GM18520 (cell line): ENCODE data around the gene GAS6.

Source experiments
- ATAC-seq: cut with Tn5 transposase; IDR thresholded peaks from one replicate; pipeline ENCODE4 v1.9.1; 2021; ENCODE audit not compliant: unreplicated experiment

The GAS6 gene

GRCh38 chr13:113853518-113854237 lies 10.2 kb downstream of the GAS6 start:
- no peak for ATAC-seq

- ATAC-seq: no peak
Measured at GRCh38 chr13:113852536-113853517, 11.0 kb downstream of the GAS6 start.

- no peak for ATAC-seq
Measured at GRCh38 chr13:113851826-113852535, 11.9 kb downstream of the GAS6 start.

- ATAC-seq: no peak
Measured at GRCh38 chr13:113851480-113851803, 12.4 kb downstream of the GAS6 start.

GRCh38 chr13:113850722-113851479 lies 13.0 kb downstream of the GAS6 start:
- ATAC-seq: no peak

- no peak for ATAC-seq
Measured at GRCh38 chr13:113849981-113850721, 13.7 kb downstream of the GAS6 start.

- no peak for ATAC-seq
Measured at GRCh38 chr13:113849546-113849945, 14.3 kb downstream of the GAS6 start.

GRCh38 chr13:113848431-113849260 lies 15.2 kb downstream of the GAS6 start:
- no peak for ATAC-seq

GRCh38 chr13:113848020-113848419 lies 15.9 kb downstream of the GAS6 start:
- no peak for ATAC-seq

- no peak for ATAC-seq
Measured at GRCh38 chr13:113846636-113847318, 17.1 kb downstream of the GAS6 start.

GRCh38 chr13:113845723-113846635 lies 17.9 kb downstream of the GAS6 start:
- no peak for ATAC-seq

- ATAC-seq: no peak
Measured at GRCh38 chr13:113845055-113845454, 18.8 kb downstream of the GAS6 start.

- no peak for ATAC-seq
Measured at GRCh38 chr13:113843864-113844556, 19.9 kb downstream of the GAS6 start.

GRCh38 chr13:113843063-113843654 lies 20.7 kb downstream of the GAS6 start:
- ATAC-seq: no peak

- ATAC-seq: no peak
Measured at GRCh38 chr13:113842336-113843062, 21.4 kb downstream of the GAS6 start.

- ATAC-seq: no peak
Measured at GRCh38 chr13:113841353-113841650, 22.6 kb downstream of the GAS6 start.
